ENCODE results near the gene RTP2. TPM values are rescaled to one million over a fixed set of nuclear protein-coding genes. Genes with fewer than 3 reads are reported as not detected.

RTP2 gene
- total and polyA plus RNA-seq, 9 of the 15 experiments (the other 6 are each of a cell fraction or from before 2014, with no cell fraction given), result not detected

DNA sequence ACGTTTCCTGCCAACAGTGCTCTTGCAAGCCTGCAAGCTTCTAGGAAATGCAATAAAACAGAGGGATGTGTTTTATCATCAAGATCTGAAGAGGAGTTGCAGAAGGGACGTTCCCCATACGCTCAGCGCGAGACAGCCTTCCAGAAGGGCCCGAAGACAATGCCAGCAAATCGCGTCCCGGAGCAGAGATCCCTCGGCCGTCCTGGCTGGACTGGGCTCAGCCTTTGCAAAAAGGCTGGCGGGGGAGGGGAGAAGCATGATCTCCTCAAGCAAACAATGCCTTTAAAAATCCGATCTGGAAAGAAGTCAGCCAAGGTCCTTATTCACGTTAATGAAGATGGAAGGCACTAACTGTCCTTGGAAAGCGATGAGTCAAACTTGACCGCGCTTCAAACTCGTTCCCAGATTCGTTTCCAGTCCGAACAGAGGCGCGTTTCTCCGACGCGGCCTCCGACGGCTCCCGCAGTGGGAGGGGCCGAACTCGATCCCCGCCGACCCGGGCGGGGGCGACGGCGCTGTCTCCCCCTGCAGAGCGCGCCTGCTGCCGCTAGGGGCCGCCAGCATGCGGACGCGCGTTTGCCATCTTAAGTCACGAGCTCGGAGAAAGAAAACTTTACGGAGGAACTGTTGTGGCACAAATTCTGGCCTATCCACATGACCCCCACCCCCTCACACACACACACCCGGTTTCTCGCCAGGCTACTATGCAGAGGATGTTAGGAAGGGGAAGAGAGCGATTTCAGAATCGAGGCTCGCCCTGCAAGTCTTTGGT, 37.4 kb upstream of the RTP2 start (continued):
- TF ChIP-seq, protein P1, sequence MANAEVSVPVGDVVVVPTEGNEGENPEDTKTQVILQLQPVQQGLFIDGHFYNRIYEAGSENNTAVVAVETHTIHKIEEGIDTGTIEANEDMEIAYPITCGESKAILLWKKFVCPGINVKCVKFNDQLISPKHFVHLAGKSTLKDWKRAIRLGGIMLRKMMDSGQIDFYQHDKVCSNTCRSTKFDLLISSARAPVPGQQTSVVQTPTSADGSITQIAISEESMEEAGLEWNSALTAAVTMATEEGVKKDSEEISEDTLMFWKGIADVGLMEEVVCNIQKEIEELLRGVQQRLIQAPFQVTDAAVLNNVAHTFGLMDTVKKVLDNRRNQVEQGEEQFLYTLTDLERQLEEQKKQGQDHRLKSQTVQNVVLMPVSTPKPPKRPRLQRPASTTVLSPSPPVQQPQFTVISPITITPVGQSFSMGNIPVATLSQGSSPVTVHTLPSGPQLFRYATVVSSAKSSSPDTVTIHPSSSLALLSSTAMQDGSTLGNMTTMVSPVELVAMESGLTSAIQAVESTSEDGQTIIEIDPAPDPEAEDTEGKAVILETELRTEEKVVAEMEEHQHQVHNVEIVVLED (CRISPR knock-in tag; IDR thresholded peaks at IDR 0.05), result peak; percentile 39; the same call in 1 of the 2 replicates
- TF ChIP-seq NCOA6 (IDR thresholded peaks at IDR 0.05), result peak; percentile 79
- no peak for TF ChIP-seq NELFE (IDR thresholded peaks at IDR 0.05; ENCODE audit: insufficient read depth, insufficient read length)
- TF ChIP-seq KDM2B (CRISPR knock-in tag; IDR thresholded peaks at IDR 0.05), result peak; percentile 82; the same call in 1 of the 2 replicates
- no peak for TF ChIP-seq ZNF644 (tag; IDR thresholded peaks at IDR 0.05; ENCODE audit: low read depth)
- peak; percentile 55 for TF ChIP-seq RBBP5 (IDR thresholded peaks at IDR 0.05; ENCODE audit: borderline replicate concordance, insufficient read depth, low read length, poor library complexity, severe bottlenecking)
- peak; percentile 33; the same call in 1 of the 2 replicates for TF ChIP-seq ARID4B (CRISPR knock-in tag; IDR thresholded peaks at IDR 0.05)
- TF ChIP-seq CEBPZ (IDR thresholded peaks at IDR 0.05; ENCODE audit: borderline replicate concordance, low read depth, low read length), result no peak
- no peak for TF ChIP-seq ZBED1 (IDR thresholded peaks at IDR 0.05)
- TF ChIP-seq JUN (IDR thresholded peaks at IDR 0.05; ENCODE audit: borderline replicate concordance, low read depth, low read length), result no peak; the same call in 1 of the 2 replicates
- TF ChIP-seq JUN (CRISPR knock-in tag; IDR thresholded peaks at IDR 0.05; ENCODE audit: borderline replicate concordance), result no peak; the same call in 1 of the 2 replicates
- TF ChIP-seq VEZF1 (CRISPR knock-in tag; IDR thresholded peaks at IDR 0.05), result peak; percentile 77
- peak in 1 of 2 experiments; percentile 47; a peak in 1 of 4 replicates for TF ChIP-seq MNT (conservative IDR thresholded peaks at IDR 0.05)

Data from K562 (cell line).